ENCODE data around the gene MLLT11. TPM values are rescaled to one million over a fixed set of nuclear protein-coding genes. Genes with fewer than 3 reads are reported as not detected.

Gene MLLT11
- total RNA-seq, 3 donors from 2014 or later (not counting 1 experiment from before 2014, with no cell fraction given): 11.2 to 18.6 (median 17.6) TPM

GRCh38 chr1:151043163-151043562 lies 17.0 kb upstream of the MLLT11 start:
- no peaks in the 10 kb centered on the region for H3K27me3 ChIP-seq (ENCODE audit: control insufficient read depth, insufficient read depth, low read length)
- ATAC-seq (no peak), DNase-seq (peak in 1 of 2 donors; percentile 32)
- intact Hi-C loops (cut with micrococcal nuclease): no loop called here
- 100% methylated on average over 1 of the region's 1 CpG for whole genome bisulfite sequencing (ENCODE audit: insufficient coverage)
- no peak overlapping the region for H3K4me3 ChIP-seq (ENCODE audit: low read length)
- Mint-ChIP-seq H3K4me3 (no peak overlapping the region), H3K36me3 (no peaks in the 10 kb centered on the region), H3K27ac (no peak overlapping the region), H3K27me3 (ENCODE audit: low read depth in 2 of 2) (no peaks in the 10 kb centered on the region), H3K4me1 (peaks cover 16 to 26% of the 10 kb centered on the region in 2 donors), H3K9me3 (no peaks in the 10 kb centered on the region)
- no peaks in the 10 kb centered on the region for H3K9me3 ChIP-seq (ENCODE audit: control insufficient read depth, insufficient read depth, low read length)
- H3K4me1 ChIP-seq (ENCODE audit: control insufficient read depth, insufficient read depth, low read length): peaks cover 10% of the 10 kb centered on the region
- no peak for TF ChIP-seq CTCF (IDR thresholded peaks at IDR 0.05)
- H3K27ac ChIP-seq (ENCODE audit: low read length): no peak overlapping the region
- no peaks in the 10 kb centered on the region for H3K36me3 ChIP-seq (ENCODE audit: control insufficient read depth, insufficient read depth, low read length)

GRCh38 chr1:151047591-151047924 lies 12.6 kb upstream of the MLLT11 start, which contains the start of gene C1orf56:
Gene C1orf56, plus strand, starts transcription at chr1:151047751. Its CDS starts 97 bp downstream, at chr1:151047848.
- Histone ChIP-seq H3K36me3 (ENCODE audit: control insufficient read depth, insufficient read depth, low read length) (peaks cover 18% of the 10 kb centered on the region), H3K4me3 (ENCODE audit: low read length) (peak within 1 kb of the TSS; percentile 93), H3K27me3 (ENCODE audit: control insufficient read depth, insufficient read depth, low read length) (no peaks in the 10 kb centered on the region), H3K4me1 (ENCODE audit: control insufficient read depth, insufficient read depth, low read length) (peaks cover 25% of the 10 kb centered on the region), H3K27ac (ENCODE audit: low read length) (peak within 1 kb of the TSS; percentile 87), H3K9me3 (ENCODE audit: control insufficient read depth, insufficient read depth, low read length) (no peaks in the 10 kb centered on the region)
- Mint-ChIP-seq H3K27me3 (ENCODE audit: low read depth in 2 of 2) (no peaks in the 10 kb centered on the region), H3K9me3 (no peaks in the 10 kb centered on the region), H3K36me3 (peaks cover 8% of the 10 kb centered on the region), H3K4me3 (peak within 1 kb of the TSS; percentile 96), H3K4me1 (peaks cover 52 to 54% of the 10 kb centered on the region in 2 donors), H3K27ac (peak within 1 kb of the TSS; percentile 98 to 99)
- no peak for TF ChIP-seq CTCF (IDR thresholded peaks at IDR 0.05)
- intact Hi-C loops (cut with micrococcal nuclease): no loop called here
- DNase-seq (peak; percentile 49 to 79), ATAC-seq (peak; percentile 53 to 66 (median 56))
- WGBS (ENCODE audit: insufficient coverage): 0% methylated on average over 29 of the region's 29 CpGs

GRCh38 chr1:151047925-151048644 lies 12.1 kb upstream of the MLLT11 start:
- peak overlapping the region; percentile 96 for H3K4me3 Mint-ChIP-seq
- WGBS (ENCODE audit: insufficient coverage): under 1% methylated on average over 48 of the region's 48 CpGs
- H3K9me3 Mint-ChIP-seq: no peaks in the 10 kb centered on the region
- peaks cover 56 to 57% of the 10 kb centered on the region in 2 donors for H3K4me1 Mint-ChIP-seq
- DNase-seq: peak; percentile 54 to 84
- peaks cover 12% of the 10 kb centered on the region for H3K36me3 Mint-ChIP-seq
- Histone ChIP-seq H3K4me1 (ENCODE audit: control insufficient read depth, insufficient read depth, low read length) (peaks cover 25% of the 10 kb centered on the region), H3K27ac (ENCODE audit: low read length) (peak overlapping the region; percentile 87), H3K9me3 (ENCODE audit: control insufficient read depth, insufficient read depth, low read length) (no peaks in the 10 kb centered on the region), H3K36me3 (ENCODE audit: control insufficient read depth, insufficient read depth, low read length) (peaks cover 24% of the 10 kb centered on the region), H3K4me3 (ENCODE audit: low read length) (peak overlapping the region; percentile 93), H3K27me3 (ENCODE audit: control insufficient read depth, insufficient read depth, low read length) (no peaks in the 10 kb centered on the region)
- peak; percentile 66 to 86 (median 70) for ATAC-seq
- H3K27me3 Mint-ChIP-seq (ENCODE audit: low read depth in 2 of 2): no peaks in the 10 kb centered on the region
- TF ChIP-seq CTCF (IDR thresholded peaks at IDR 0.05): peak; percentile 50
- H3K27ac Mint-ChIP-seq: peak overlapping the region; percentile 98 to 99
- intact Hi-C loops (cut with micrococcal nuclease): loop anchor here (1.0 to 2.0 kb wide), 2 partner anchors 9 to 39 kb away; partner anchors contain the start of gene PRUNE1
